ENCODE measurements around the gene CLDN1.

CLDN1 gene

DNA sequence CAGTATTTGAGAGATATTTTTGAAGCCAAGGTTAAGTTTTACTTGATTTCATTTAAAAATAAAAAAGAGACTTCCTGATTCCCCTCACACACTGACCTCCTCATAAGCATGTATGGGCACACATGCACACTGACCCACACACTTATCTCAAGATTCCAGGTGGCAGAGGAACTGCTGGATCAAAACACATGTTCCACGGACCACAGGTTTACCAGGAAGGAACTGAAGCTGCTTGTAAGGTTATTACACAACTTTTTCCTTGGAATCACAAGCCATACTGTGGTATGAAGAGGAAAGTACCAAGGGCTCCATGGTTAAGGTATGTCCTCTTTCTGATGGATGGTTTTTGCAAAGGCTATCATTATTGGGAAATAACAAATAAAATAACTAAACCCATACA, 7.5 kb downstream of the CLDN1 start:
- DNase-seq (ENCODE audit: low read depth in 2 of 2): no peak
- TF ChIP-seq, protein P1, sequence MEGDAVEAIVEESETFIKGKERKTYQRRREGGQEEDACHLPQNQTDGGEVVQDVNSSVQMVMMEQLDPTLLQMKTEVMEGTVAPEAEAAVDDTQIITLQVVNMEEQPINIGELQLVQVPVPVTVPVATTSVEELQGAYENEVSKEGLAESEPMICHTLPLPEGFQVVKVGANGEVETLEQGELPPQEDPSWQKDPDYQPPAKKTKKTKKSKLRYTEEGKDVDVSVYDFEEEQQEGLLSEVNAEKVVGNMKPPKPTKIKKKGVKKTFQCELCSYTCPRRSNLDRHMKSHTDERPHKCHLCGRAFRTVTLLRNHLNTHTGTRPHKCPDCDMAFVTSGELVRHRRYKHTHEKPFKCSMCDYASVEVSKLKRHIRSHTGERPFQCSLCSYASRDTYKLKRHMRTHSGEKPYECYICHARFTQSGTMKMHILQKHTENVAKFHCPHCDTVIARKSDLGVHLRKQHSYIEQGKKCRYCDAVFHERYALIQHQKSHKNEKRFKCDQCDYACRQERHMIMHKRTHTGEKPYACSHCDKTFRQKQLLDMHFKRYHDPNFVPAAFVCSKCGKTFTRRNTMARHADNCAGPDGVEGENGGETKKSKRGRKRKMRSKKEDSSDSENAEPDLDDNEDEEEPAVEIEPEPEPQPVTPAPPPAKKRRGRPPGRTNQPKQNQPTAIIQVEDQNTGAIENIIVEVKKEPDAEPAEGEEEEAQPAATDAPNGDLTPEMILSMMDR (IDR thresholded peaks at IDR 0.05; ENCODE audit: low read depth, low read length): no peak
- no peak overlapping the region for H3K4me3 ChIP-seq (replicated peaks in 1 of 2; ENCODE audit: low read depth in 2 of 2, low read length in 2 of 2)

- no peak for DNase-seq (ENCODE audit: low read depth in 2 of 2)
- no peak overlapping the region for H3K4me3 ChIP-seq (replicated peaks in 1 of 2; ENCODE audit: low read depth in 2 of 2, low read length in 2 of 2)
- TF ChIP-seq, protein P1 (IDR thresholded peaks at IDR 0.05; ENCODE audit: low read depth, low read length): no peak
Measured at GRCh38 chr3:190309414-190309813, 12.8 kb downstream of the CLDN1 start.

DNA sequence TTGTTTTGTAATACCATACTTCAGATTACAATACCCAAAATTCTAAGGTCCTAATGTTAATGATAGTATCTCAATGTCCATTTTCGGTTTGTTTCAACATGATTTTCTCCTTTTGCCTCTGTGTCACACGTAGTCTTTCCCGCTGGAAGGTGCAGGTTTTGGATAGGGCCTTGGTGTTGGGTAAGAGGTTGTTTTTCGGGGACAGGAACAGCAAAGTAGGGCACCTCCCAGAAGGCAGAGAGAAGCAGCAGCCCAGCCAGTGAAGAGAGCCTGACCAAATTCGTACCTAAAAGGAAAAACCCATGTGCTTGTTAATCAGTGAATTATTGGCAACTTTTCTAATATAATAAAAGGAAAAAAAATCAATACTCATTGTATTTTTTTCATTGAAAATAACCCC, 14.1 kb downstream of the CLDN1 start:
- DNase-seq (ENCODE audit: low read depth in 2 of 2): no peak
- TF ChIP-seq, protein P1 (IDR thresholded peaks at IDR 0.05; ENCODE audit: low read depth, low read length): no peak
- H3K4me3 ChIP-seq (replicated peaks in 1 of 2; ENCODE audit: low read depth in 2 of 2, low read length in 2 of 2): no peak overlapping the region

- H3K4me3 ChIP-seq (replicated peaks in 1 of 2; ENCODE audit: low read depth in 2 of 2, low read length in 2 of 2): no peak overlapping the region
- no peak for DNase-seq (ENCODE audit: low read depth in 2 of 2)
- TF ChIP-seq, protein P1 (IDR thresholded peaks at IDR 0.05; ENCODE audit: low read depth, low read length): no peak
Measured at GRCh38 chr3:190307164-190307545, 15.1 kb downstream of the CLDN1 start.

- peak; percentile 52 to 55 for DNase-seq (ENCODE audit: low read depth in 2 of 2)
- no peak overlapping the region for H3K4me3 ChIP-seq (replicated peaks in 1 of 2; ENCODE audit: low read depth in 2 of 2, low read length in 2 of 2)
- TF ChIP-seq, protein P1 (IDR thresholded peaks at IDR 0.05; ENCODE audit: low read depth, low read length): no peak
Measured at GRCh38 chr3:190306513-190307163, 15.6 kb downstream of the CLDN1 start.

DNA sequence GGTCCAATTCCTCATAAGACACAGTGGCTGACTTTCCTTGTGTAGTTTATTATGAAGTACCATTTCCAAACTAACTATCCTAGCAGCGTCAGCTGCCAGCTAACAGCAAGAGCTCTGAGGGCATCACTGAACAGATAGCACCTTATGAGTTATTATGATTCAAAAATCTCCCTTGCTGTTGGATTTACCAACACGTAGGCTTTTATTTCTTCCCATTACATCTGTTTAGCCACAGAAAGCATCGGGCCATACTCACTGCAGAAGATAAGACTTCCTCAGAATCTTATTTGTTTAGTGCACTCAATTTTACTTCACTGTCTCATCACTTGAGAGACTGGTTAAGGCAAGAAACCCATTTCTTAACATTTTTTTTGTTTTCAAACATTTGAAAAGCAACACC, 16.2 kb downstream of the CLDN1 start:
- TF ChIP-seq, protein P1 (IDR thresholded peaks at IDR 0.05; ENCODE audit: low read depth, low read length): no peak
- H3K4me3 ChIP-seq (replicated peaks in 1 of 2; ENCODE audit: low read depth in 2 of 2, low read length in 2 of 2): no peak overlapping the region
- DNase-seq (ENCODE audit: low read depth in 2 of 2): no peak

DNA sequence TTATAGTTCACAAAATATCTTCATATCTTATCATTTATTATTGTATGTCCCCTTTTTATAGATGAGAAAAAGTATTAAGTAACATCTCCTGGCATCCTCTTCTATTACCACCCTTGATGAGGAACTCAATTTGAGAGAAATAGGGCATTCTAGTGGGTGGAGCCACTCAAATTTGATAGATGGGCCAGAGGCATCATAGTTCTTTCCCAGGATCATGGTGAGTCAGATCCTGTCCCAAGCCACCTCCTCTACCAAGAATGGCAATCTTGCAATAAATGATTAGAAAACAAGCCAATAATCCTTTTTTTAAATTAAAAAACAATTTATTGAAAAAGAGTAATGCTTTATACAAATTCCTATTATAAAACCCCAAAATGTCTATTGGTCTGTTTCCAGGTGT, 16.8 kb downstream of the CLDN1 start:
- peak in 1 of 2 donors; percentile 60 for DNase-seq (ENCODE audit: low read depth in 2 of 2)
- TF ChIP-seq, protein P1 (IDR thresholded peaks at IDR 0.05; ENCODE audit: low read depth, low read length): no peak

More for the DNA sequence above, 16.8 kb downstream of the CLDN1 start:
- no peak overlapping the region for H3K4me3 ChIP-seq (replicated peaks in 1 of 2; ENCODE audit: low read depth in 2 of 2, low read length in 2 of 2)
